Activated B cell treated with CpG ODN at 0.5 μM for 24 hours (primary cell): ENCODE data around the gene C19orf85. TPM values are rescaled to one million over a fixed set of nuclear protein-coding genes. Genes with fewer than 3 reads are reported as not detected.

ENCODE experiments used
- ATAC-seq: fragments of 200-7000 bp; cut with Tn5 transposase; one replicate; pipeline ENCODE4 v1.10.0; 2021; ENCODE audit warnings: low read depth, mild to moderate bottlenecking, moderate library complexity
- CTCF ChIA-PET: fragments of 350-600 bp; sonication (Branson Sonifier 250); formaldehyde crosslinking; loops from one replicate; lab custom pipeline; 2021; ENCODE audit warnings: antibody characterized with exemption; lab: Charles Lee
- POLR2A ChIA-PET: fragments of 350-600 bp; sonication (Branson Sonifier 250); formaldehyde crosslinking; loops from one replicate; lab custom pipeline; 2021; ENCODE audit warnings: antibody characterized with exemption; lab: Charles Lee
- DNase-seq: peaks from one replicate; pipeline ENCODE4 v3.0.0; 2022
- H3K27ac Mint-ChIP-seq: one replicate; pipeline ENCODE4 v1.8.0; 2020; ENCODE audit warnings: mixed read lengths
- H3K27me3 Mint-ChIP-seq: one replicate; pipeline ENCODE4 v1.8.0; 2021; ENCODE audit warnings: mixed read lengths
- H3K36me3 Mint-ChIP-seq: one replicate; pipeline ENCODE4 v1.8.0; 2021; ENCODE audit warnings: low read depth, mixed read lengths
- H3K4me1 Mint-ChIP-seq: one replicate; pipeline ENCODE4 v1.8.0; 2021; ENCODE audit warnings: mixed read lengths
- H3K4me3 Mint-ChIP-seq: one replicate; pipeline ENCODE4 v1.8.0; 2020; ENCODE audit warnings: mild to moderate bottlenecking, mixed read lengths
- H3K9me3 Mint-ChIP-seq: one replicate; pipeline ENCODE4 v1.8.0; 2020; ENCODE audit warnings: mixed read lengths
- CTCF ChIP-seq: fragments of 200-600 bp; IDR thresholded peaks from one replicate; pipeline ENCODE4 v1.8.0; 2022; ENCODE audit warnings: antibody characterized with exemption, mild to moderate bottlenecking
- intact Hi-C: fragments of 100-400 bp; cut with micrococcal nuclease; formaldehyde crosslinking; loops from one replicate; pipeline ENCODE4 v1.15.1; 2024
- total RNA-seq: library from RNA; stranded (reverse); gene quantifications from 2 replicates; pipeline ENCODE4 v1.2.3, GENCODE V29; 2022

The C19orf85 gene
- total RNA-seq, 1 donor from 2014 or later = not detected

GRCh38 chr19:55474269-55475265, 10.0 kb upstream of the C19orf85 start:
- H3K4me3 Mint-ChIP-seq = no peak overlapping the region
- no peaks in the 10 kb centered on the region for H3K9me3 Mint-ChIP-seq
- intact Hi-C loops = no loop called here
- no peaks in the 10 kb centered on the region for H3K27me3 Mint-ChIP-seq
- CTCF ChIA-PET = no interaction called here
- POLR2A ChIA-PET = no interaction called here
- no peak for TF ChIP-seq CTCF
- DNase-seq (no peak), ATAC-seq (no peak)
- H3K4me1 Mint-ChIP-seq = peaks cover 29% of the 10 kb centered on the region
- no peak overlapping the region for H3K27ac Mint-ChIP-seq
- H3K36me3 Mint-ChIP-seq = peaks cover 2% of the 10 kb centered on the region

- Mint-ChIP-seq H3K27ac (no peak overlapping the region), H3K27me3 (no peaks in the 10 kb centered on the region)
- ATAC-seq = no peak
These were observed 8.9 kb upstream of the C19orf85 start for GRCh38 chr19:55473225-55474012.

DNA sequence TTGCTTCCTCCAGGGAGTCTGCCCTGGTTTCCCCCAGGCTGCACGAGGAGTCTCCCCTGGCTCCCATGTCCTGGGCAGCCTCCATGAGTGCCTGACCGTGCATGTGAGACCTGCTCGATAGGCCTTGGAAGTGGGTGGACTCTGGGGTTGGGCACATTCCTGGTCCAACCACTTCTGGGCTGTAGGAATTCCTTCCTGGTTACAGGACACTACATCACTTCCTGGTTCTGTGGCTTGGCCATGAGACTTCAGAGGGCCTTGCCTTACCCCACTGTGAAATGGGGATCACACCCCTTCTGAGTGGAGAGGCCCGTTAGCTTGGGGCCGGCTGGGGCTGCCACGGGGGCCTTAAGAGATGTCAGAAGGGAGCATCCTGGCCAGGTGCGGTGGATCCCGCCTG, 7.9 kb upstream of the C19orf85 start:
- intact Hi-C loops = no loop called here
- CTCF ChIA-PET = no interaction called here
- no peak for DNase-seq
- TF ChIP-seq CTCF = no peak
- H3K4me3 Mint-ChIP-seq = no peak overlapping the region
- POLR2A ChIA-PET = no interaction called here
- H3K27me3 Mint-ChIP-seq = no peaks in the 10 kb centered on the region
- H3K27ac Mint-ChIP-seq = no peak overlapping the region
- peaks cover 17% of the 10 kb centered on the region for H3K4me1 Mint-ChIP-seq
- H3K9me3 Mint-ChIP-seq = no peaks in the 10 kb centered on the region
- H3K36me3 Mint-ChIP-seq = peaks cover 2% of the 10 kb centered on the region
- ATAC-seq = no peak

More at GRCh38 chr19:55473225-55474012, 8.9 kb upstream of the C19orf85 start:
- peaks cover 22% of the 10 kb centered on the region for H3K4me1 Mint-ChIP-seq
- no peak overlapping the region for H3K4me3 Mint-ChIP-seq
- peaks cover 2% of the 10 kb centered on the region for H3K36me3 Mint-ChIP-seq
- intact Hi-C loops = no loop called here
- CTCF ChIA-PET = no interaction called here
- H3K9me3 Mint-ChIP-seq = no peaks in the 10 kb centered on the region
- TF ChIP-seq CTCF = no peak
- POLR2A ChIA-PET = no interaction called here
- no peak for DNase-seq

DNA sequence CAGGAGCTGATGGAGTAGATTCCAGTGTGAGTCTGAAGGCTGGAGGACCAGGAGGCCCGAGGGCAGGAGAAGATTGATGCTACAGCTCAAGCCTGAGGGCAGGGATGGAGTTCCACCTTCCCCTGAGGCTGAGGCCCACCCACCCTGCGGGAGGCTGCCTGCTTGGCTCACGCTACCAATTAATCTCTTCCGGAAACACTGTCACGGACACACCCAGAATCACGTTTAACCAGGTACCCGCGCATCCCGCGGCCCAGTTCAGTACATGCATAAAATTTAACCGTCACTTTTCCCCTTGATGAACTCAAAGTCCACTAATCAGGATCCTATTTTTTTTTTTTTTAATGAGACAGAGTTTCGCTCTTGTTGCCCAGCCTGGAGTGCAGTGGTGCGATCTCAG, 6.7 kb upstream of the C19orf85 start:
- intact Hi-C loops = no loop called here
- H3K27ac Mint-ChIP-seq = no peak overlapping the region
- ChIA-PET CTCF (interaction anchor here (1.2 kb wide), 1 partner anchor 32 kb away, joined by 4 read pairs; no protein-coding TSS in a partner anchor), POLR2A (interaction anchor here (0.7 kb wide), 1 partner anchor 12 kb away, joined by 3 read pairs; no protein-coding TSS in a partner anchor)
- H3K36me3 Mint-ChIP-seq = peaks cover 2% of the 10 kb centered on the region
- no peaks in the 10 kb centered on the region for H3K27me3 Mint-ChIP-seq
- TF ChIP-seq CTCF = no peak
- peaks cover 10% of the 10 kb centered on the region for H3K4me1 Mint-ChIP-seq
- ATAC-seq = no peak
- no peaks in the 10 kb centered on the region for H3K9me3 Mint-ChIP-seq
- H3K4me3 Mint-ChIP-seq = no peak overlapping the region
- no peak for DNase-seq
